B cell (primary cell): ENCODE results near the gene CFAP65. TPM values are rescaled to one million over a fixed set of nuclear protein-coding genes. Genes with fewer than 3 reads are reported as not detected.
A peak's percentile ranks its signal among the peaks of the same experiment; 100 is the strongest.

Experiments used
- ATAC-seq: fragments of 200-7000 bp; cut with Tn5 transposase; one replicate; pipeline ENCODE4 v1.10.0; 2021; ENCODE audit warnings: low read depth, mild to moderate bottlenecking, moderate number of reproducible peaks, moderate library complexity
- CTCF ChIA-PET: fragments of 350-600 bp; sonication (Branson Sonifier 250); formaldehyde crosslinking; loops from one replicate; lab custom pipeline; 2021; ENCODE audit warnings: antibody characterized with exemption, inconsistent platforms; lab: Charles Lee
- POLR2A ChIA-PET: fragments of 350-600 bp; sonication (Branson Sonifier 250); formaldehyde crosslinking; loops from one replicate; lab custom pipeline; 2021; ENCODE audit warnings: antibody characterized with exemption; lab: Charles Lee
- DNase-seq: peaks from one replicate; pipeline ENCODE4 v3.0.0; 2013
- H2AFZ ChIP-seq: 2 replicates; pipeline ENCODE4 v1.6.1; 2012; ENCODE audit warnings: mild to moderate bottlenecking, low read depth, low read length; ENCODE audit not compliant: insufficient read depth, poor library complexity, severe bottlenecking
- H3K27ac ChIP-seq, 2 donors: 1 replicate in 1 of 2; 2 replicates in 1 of 2; pipeline ENCODE4 v1.5.1; 2012 to 2013; ENCODE audit warnings: low read length in 2 of 2, mild to moderate bottlenecking in 2 of 2, moderate library complexity in 1 of 2
- H3K27me3 ChIP-seq, 4 experiments: fragments of 200-600 bp in 1 of 4; sonication (generic) in 1 of 4; replicated peaks in 1 of 4; 1 replicate in 2 of 4; 2 replicates in 2 of 4; pipeline versions ENCODE4 v1.6.1 to v1.7.0; 2013 to 2016; ENCODE audit warnings: low read length in 3 of 4, mild to moderate bottlenecking in 2 of 4, mixed read lengths in 1 of 4, moderate library complexity in 1 of 4; ENCODE audit not compliant: insufficient read depth in 4 of 4, control insufficient read depth in 3 of 4; ENCODE audit errors: control extremely low read depth in 1 of 4
- H3K36me3 ChIP-seq, 2 experiments: replicated peaks in 1 of 2; 1 replicate in 1 of 2; 2 replicates in 1 of 2; pipeline versions ENCODE4 v1.6.1 to v1.7.1; 2013; ENCODE audit warnings: low read length in 1 of 2; ENCODE audit not compliant: insufficient read depth in 2 of 2, control insufficient read depth in 1 of 2; ENCODE audit errors: control extremely low read depth in 1 of 2, extremely low read depth in 1 of 2
- H3K4me1 ChIP-seq, 2 donors: fragments of 200-600 bp in 1 of 2; sonication (generic) in 1 of 2; 1 replicate in 1 of 2; 2 replicates in 1 of 2; pipeline versions ENCODE4 v1.5.1 to v1.6.1; 2013 to 2017; ENCODE audit warnings: low read length in 2 of 2; ENCODE audit not compliant: control insufficient read depth in 2 of 2, insufficient read depth in 2 of 2
- H3K4me2 ChIP-seq: replicated peaks from 2 replicates; pipeline ENCODE3; 2012; ENCODE audit warnings: mild to moderate bottlenecking, low read depth, low read length; ENCODE audit not compliant: poor library complexity, severe bottlenecking
- H3K4me3 ChIP-seq, 5 experiments: fragments of 200-600 bp in 1 of 5; sonication (generic) in 1 of 5; 1 replicate in 3 of 5; 2 replicates in 2 of 5; pipeline versions ENCODE4 v1.5.1 to v1.7.0; 2011 to 2016; ENCODE audit warnings: low read length in 4 of 5, mild to moderate bottlenecking in 4 of 5, low read depth in 2 of 5, control low read depth in 1 of 5, moderate library complexity in 1 of 5; ENCODE audit not compliant: insufficient read depth in 1 of 5; ENCODE audit errors: control extremely low read depth in 1 of 5, extremely low read depth in 1 of 5
- H3K79me2 ChIP-seq: fragments of 200-600 bp; sonication (generic); one replicate; pipeline ENCODE4 v1.6.0; 2016; ENCODE audit warnings: low read length; ENCODE audit not compliant: control insufficient read depth, insufficient read depth
- H3K9ac ChIP-seq: fragments of 200-600 bp; sonication (generic); 2 replicates; pipeline ENCODE4 v1.6.1; 2017; ENCODE audit warnings: mild to moderate bottlenecking, low read length, moderate library complexity
- H3K9me3 ChIP-seq, 3 donors: one replicate each; pipeline versions ENCODE4 v1.6.1 to v1.7.1; 2013; ENCODE audit warnings: low read length in 2 of 3; ENCODE audit not compliant: control insufficient read depth in 2 of 3, insufficient read depth in 1 of 3; ENCODE audit errors: control extremely low read depth in 1 of 3
- H4K20me1 ChIP-seq: 2 replicates; pipeline ENCODE4 v1.6.0; 2012; ENCODE audit warnings: mild to moderate bottlenecking, low read length; ENCODE audit not compliant: insufficient read depth, control insufficient read depth, poor library complexity, severe bottlenecking
- H3K27ac Mint-ChIP-seq: one replicate; pipeline ENCODE4 v1.8.0; 2021; ENCODE audit warnings: mixed read lengths
- H3K27me3 Mint-ChIP-seq: one replicate; pipeline ENCODE4 v1.8.0; 2021; ENCODE audit warnings: mixed read lengths
- H3K4me1 Mint-ChIP-seq: one replicate; pipeline ENCODE4 v1.8.0; 2021; ENCODE audit warnings: mixed read lengths
- H3K4me3 Mint-ChIP-seq: one replicate; pipeline ENCODE4 v1.8.0; 2021; ENCODE audit warnings: mixed read lengths
- H3K9me3 Mint-ChIP-seq: one replicate; pipeline ENCODE4 v1.8.0; 2022; ENCODE audit warnings: mixed read lengths; ENCODE audit not compliant: insufficient read depth
- EZH2 ChIP-seq: IDR thresholded peaks from 2 replicates; pipeline ENCODE4 v1.6.1; 2012; ENCODE audit warnings: borderline replicate concordance, low read depth, mild to moderate bottlenecking, moderate library complexity, low read length; ENCODE audit not compliant: insufficient read depth, poor library complexity, severe bottlenecking
- WGBS: methylation state at CpG from one replicate; pipeline ENCODE4 v1.1.5; 2013; ENCODE audit warnings: missing lambda C conversion rate; ENCODE audit not compliant: insufficient coverage; 5-methylcytosine and 5-hydroxymethylcytosine counted together
- intact Hi-C: fragments of 100-400 bp; cut with micrococcal nuclease; formaldehyde crosslinking; loops from one replicate; pipeline ENCODE4 v1.10.0; 2022
- polyA plus RNA-seq: library from polyadenylated mRNA; depleted of rRNA; stranded (reverse); fragments of >200 nt; gene quantifications from 2 replicates; pipeline ENCODE4 v1.2.3, GENCODE V29; 2012
- total RNA-seq, 2 donors: library from RNA; stranded (reverse); fragments of 120-200 nt in 1 of 2; gene quantifications; 1 replicate in 1 of 2; 2 replicates in 1 of 2; pipeline versions ENCODE4 v1.2.3 to v1.2.4, GENCODE V29; 2013 to 2022
- TF ChIP-seq, protein P1 (sequence below): fragments of 200-600 bp; IDR thresholded peaks from one replicate; pipeline ENCODE4 v1.8.0; 2022; ENCODE audit warnings: antibody characterized with exemption, mild to moderate bottlenecking

The CFAP65 gene
- total and polyA plus RNA-seq, 2 donors (not counting 1 experiment from before 2014, with no cell fraction given): not detected

GRCh38 chr2:218962859-218963492 is 78.3 kb downstream of the CFAP65 start:
- Histone ChIP-seq H3K9ac (no peak overlapping the region), H3K4me1 (peaks cover 24 to 39% of the 10 kb centered on the region in 2 donors), H2AFZ (no peak overlapping the region), H3K79me2 (no peaks in the 10 kb centered on the region), H4K20me1 (no peaks in the 10 kb centered on the region), H3K9me3 (peaks cover 0 to 36% (median 3%) of the 10 kb centered on the region in 3 donors), H3K27ac (no peak overlapping the region), H3K27me3 (peaks cover 0 to 66% (median 46%) of the 10 kb centered on the region in 4 experiments), H3K4me2 (no peak overlapping the region), H3K36me3 (no peaks in the 10 kb centered on the region), H3K4me3 (no peak overlapping the region)
- Mint-ChIP-seq H3K4me1 (peaks cover 21% of the 10 kb centered on the region), H3K9me3 (no peaks in the 10 kb centered on the region), H3K27me3 (peaks cover 59% of the 10 kb centered on the region), H3K4me3 (no peak overlapping the region), H3K27ac (no peak overlapping the region)
- POLR2A ChIA-PET: no interaction called here
- ATAC-seq: no peak
- intact Hi-C loops: no loop called here
- peak; percentile 62 for DNase-seq
- CTCF ChIA-PET: interaction anchor here (3.2 kb wide), 1 partner anchor 87 kb away, joined by 12 read pairs; no protein-coding TSS in a partner anchor
- 8% methylated on average over 42 of the region's 42 CpGs for WGBS
- no peak for TF ChIP-seq EZH2
- TF ChIP-seq, protein P1, sequence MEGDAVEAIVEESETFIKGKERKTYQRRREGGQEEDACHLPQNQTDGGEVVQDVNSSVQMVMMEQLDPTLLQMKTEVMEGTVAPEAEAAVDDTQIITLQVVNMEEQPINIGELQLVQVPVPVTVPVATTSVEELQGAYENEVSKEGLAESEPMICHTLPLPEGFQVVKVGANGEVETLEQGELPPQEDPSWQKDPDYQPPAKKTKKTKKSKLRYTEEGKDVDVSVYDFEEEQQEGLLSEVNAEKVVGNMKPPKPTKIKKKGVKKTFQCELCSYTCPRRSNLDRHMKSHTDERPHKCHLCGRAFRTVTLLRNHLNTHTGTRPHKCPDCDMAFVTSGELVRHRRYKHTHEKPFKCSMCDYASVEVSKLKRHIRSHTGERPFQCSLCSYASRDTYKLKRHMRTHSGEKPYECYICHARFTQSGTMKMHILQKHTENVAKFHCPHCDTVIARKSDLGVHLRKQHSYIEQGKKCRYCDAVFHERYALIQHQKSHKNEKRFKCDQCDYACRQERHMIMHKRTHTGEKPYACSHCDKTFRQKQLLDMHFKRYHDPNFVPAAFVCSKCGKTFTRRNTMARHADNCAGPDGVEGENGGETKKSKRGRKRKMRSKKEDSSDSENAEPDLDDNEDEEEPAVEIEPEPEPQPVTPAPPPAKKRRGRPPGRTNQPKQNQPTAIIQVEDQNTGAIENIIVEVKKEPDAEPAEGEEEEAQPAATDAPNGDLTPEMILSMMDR: no peak
